AG08395 (cell line): ENCODE results near the gene NPC1L1.
A peak's percentile ranks its signal among the peaks of the same experiment; 100 is the strongest.
"Not testable (repeated sequence)": the region's sequence is repeated elsewhere in the genome, so short reads cannot be mapped to it uniquely, and the experiment has no call there.

Source experiments
- DNase-seq: peaks from one replicate; pipeline ENCODE4 v3.0.0; 2012; ENCODE audit warnings: mixed read lengths, low spot score

NPC1L1 gene

GRCh38 chr7:44564606-44565005 lies 23.5 kb upstream of the NPC1L1 start:
- DNase-seq: no peak

- no peak for DNase-seq
These were observed 22.1 kb upstream of the NPC1L1 start for GRCh38 chr7:44563171-44563679.

DNA sequence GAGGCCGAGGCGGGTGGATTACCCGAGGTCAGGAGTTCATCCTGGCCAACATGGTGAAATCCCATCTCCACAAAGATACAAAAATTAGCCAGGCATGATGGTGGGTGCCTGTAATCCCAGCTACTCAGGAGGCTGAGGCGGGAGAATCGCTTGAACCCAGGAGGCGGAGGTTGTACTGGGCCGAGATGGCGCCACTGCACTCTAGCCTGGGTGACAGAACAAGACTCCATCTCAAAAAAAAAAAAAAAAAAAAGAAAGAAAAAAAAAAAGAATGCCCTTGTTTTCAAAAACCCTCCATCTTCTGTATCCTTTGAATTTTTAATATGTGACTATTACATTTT lies 21.5 kb upstream of the NPC1L1 start:
- DNase-seq: not testable (repeated sequence)

DNA sequence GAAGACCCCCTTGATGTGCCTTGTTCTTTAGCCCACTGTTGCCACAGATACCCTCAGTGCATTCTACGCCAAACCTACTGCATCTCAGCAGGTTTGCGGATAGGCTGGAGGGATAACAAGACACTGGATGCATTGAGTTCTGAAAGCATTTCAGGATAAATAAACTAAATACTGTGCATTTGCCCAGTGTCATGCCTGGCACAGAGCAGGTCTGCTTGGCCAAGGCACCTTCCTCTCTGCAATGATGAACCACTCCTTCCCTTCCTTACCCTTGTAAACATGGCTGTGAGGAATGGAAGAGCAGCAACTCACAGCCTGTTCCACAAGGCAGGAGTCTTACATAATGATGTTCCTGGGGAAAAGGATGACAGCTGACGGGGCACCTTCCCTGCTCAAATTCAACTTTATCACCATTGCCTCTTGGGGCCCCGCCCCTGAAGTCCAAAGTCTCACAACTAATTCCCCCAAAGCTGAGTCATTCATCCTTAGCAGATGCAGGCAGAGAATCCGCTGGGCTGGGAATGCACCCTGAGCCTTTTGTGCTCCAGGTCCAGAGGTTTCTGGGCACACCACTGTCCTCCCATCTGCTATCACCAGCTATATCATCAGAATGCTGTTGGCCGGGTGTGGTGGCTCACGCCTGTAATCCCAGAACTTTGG lies 21.0 kb upstream of the NPC1L1 start:
- DNase-seq: peak; percentile 49

GRCh38 chr7:44561481-44561880 lies 20.4 kb upstream of the NPC1L1 start:
- no peak for DNase-seq

- no peak for DNase-seq
These were observed 18.4 kb upstream of the NPC1L1 start for GRCh38 chr7:44559485-44559884.

DNA sequence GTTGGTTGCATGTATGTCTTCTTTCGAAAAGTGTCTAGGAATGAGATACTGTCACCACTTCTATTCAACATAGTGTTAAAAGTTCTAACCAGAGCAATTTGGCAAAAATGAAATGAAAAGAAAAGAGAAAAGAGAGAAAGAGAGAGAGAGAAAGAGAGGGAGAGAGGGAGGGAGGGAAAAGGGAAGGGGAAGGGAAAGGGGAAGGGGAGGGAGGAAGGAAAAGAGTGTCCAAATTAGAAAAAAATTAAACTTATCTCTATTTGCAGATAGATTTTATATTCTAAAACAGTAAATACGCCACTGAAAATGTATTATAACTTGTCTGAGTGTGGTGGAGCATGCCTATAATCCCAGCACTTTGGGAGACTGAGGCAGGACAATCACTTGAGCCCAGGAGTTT lies 16.4 kb upstream of the NPC1L1 start:
- DNase-seq: no peak

DNA sequence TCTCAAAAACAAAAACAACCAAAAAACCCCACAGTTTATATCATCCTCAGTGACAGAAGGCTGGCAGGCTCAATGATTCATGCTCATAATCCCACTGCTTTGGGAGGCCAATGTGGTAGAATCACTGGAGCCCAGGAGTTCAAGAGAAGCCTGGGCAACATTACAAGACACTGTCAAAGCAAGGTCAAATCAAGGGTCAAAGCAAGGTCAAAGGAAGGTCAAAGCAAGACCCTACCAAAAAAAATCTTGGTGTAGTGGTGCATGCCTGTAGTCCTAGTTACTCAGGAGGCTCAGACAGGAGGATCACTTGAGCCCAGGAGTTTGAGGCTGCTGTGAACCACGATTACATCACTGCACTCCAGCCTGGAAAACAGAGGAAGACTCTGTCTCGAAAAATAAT lies 14.2 kb upstream of the NPC1L1 start:
- no peak for DNase-seq

DNA sequence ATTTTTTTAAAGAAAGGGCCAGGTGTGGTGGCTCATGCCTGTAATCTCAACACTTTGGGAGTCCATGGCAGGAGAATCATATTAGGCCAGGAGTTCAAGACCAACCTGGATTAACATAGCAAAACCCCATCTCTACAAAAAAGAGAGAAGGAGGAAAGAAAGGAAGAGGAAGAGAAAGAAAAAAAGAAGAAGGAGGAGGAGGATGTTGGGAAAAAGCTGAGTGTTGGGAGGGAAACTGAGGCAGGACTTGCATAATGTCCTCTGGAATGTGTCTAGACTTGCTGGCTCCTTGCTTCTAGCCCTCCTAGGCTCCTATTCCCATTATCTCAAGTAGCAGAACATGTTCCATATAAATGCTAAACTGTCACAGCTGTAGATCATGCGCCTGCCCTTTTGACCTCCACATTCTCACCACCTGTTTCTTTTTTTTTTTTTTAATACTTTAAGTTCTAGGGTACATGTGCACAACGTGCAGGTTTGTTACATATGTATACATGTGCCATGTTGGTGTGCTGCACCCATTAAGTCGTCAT lies 11.4 kb upstream of the NPC1L1 start:
- DNase-seq: not testable (repeated sequence)

DNA sequence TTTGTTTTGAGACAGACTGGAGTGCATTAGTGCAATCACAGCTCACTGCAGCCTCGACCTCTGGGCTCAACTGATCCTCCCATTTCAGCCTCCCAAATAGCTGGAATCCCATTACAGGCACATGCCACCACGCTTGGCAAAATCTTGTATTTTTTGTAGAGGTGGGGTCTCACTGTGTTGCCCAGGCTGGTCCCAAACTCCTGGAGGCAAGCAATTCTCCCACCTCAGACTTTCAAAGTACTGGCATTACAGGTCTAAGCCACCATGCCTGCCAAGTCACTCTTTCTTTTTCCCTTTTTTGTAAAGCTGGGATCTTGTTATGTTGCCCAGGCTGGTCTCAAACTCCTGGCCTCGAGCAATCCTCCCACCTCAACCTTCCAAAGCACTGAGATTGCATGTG lies 8.3 kb upstream of the NPC1L1 start:
- DNase-seq: no peak

GRCh38 chr7:44548893-44549292 lies 7.8 kb upstream of the NPC1L1 start:
- DNase-seq: no peak

DNA sequence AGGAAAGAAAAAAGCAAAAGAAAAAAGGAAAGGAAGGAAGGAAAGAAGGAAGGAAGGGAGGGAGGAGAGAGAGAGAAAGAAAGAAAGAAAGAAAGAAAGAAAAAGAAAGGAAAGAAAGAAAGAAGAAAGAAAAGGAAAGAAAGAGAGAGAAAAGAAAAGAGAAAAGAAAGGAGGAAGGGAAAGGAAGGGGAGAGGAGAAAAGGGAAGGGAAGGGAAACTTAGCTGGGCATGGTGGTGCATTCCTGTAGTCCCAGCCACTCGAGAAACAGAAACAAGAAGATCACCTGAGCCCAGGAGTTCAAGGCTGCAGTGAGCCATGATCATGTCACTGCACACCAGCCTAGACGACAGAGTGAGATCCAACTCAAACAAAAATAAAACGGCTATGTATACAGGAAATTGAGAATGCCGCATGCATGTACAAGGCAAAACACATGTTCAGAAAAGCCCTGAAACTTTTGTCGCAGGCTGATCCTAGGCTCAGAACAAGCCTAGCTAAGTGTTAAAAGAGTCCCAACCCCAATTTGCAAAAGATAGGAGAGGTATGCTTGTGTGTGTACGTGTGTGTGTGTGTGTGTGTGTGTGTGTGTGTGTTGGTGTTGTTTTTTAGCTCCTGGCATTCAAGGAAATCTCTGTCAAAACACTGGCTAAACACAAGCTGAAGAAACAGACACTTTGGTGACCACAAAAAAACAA lies 6.6 kb upstream of the NPC1L1 start:
- no peak for DNase-seq

DNA sequence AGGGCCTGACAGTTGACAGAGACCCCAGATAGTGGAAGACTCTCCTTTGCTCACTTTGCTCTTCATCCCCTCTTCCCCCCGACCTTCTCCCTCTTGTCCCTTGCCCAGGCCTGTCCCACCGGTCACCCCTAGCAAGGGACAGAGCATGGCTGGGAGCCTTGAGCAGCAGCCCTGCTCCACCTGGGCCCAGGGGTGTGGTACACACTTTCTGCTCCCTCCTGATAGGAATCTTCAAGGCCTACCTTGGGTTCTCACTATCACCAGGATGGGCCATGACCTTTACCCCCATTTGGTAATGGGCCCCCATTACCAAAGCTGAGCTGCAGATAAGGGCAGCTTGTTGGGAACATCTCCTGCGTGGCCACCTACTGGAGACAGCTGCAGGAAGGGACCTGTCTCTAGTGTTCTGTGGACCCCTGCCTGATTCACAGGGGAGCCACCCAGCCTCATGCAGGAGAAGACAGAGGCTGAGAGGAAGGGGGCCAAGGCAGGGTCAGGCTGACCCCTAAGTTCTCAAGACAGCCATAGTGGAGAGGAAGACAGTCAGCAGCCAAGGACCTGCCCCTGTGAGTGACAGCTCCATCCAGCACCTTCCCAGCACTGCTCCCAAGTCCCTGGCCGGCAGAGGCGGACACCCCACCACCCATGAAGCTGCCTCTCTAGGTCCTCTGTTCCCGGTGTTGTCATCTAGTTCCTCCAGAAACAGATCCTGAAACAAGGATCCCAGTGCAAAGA lies 913 bp upstream of the NPC1L1 start:
- DNase-seq: no peak

DNA sequence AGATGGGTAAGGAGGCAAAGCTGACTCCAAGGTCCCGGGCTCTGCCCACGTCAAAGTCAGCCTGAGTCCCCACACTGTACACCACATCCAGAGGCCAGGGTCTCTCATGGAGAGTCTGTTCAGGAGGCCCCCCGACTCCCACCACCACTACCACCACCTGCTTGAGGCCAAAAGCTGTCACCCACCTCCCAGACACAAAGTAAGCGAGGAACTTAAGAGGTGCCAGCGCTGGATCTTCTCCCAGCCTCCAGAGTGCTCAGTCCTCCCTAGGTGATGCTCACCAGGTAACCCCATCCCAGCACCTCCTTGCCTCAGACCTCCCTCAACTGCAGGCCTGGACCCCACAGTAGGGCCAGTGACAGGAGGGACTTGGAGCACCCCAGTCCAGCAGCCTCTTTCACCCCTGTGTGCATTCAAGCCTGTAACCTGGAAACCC lies 520 bp downstream of the NPC1L1 start:
- DNase-seq: no peak

GRCh38 chr7:44539669-44540506 lies 1.2 kb downstream of the NPC1L1 start:
- no peak for DNase-seq

DNA sequence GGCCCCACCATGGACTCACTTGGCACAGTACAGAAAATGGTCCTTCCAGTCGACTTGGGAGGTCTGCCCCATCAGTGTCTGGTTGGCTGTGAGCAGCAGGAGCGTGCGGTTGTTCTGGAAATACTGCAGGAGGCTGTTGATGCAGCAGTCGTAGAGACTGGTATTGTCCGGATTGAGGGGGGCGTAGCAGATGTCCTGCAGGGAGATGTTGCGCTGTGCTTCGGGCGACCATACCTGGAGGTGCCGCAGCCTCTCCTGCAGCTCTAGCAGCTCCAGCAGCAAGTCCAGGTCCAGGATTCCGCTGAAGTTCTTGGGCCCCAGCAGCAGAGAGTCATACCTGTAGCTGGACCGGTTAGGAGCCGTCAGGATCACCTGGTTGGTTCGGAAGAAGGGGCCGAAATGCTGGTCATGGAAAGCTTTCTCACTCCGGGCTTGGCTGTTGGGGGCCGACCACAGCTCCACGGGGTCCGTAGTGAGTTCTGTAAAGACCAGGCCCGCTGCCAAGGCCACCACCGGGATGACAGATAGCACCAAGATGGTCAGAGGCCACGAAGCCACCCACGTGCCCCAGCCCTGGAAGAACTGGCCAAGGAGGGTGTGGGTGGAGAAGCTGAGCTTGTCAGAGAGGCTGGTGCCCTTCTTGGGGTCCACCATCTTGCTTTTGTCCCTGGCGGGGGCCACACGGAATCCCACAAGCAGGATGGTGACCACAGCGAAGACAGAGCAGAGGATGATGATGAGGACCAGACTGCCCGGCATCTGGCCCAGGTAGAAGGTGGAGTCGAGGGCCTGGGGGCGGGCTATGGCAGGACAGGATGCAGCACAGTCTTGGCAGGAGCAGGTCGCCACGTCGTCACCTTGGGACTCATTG lies 2.1 kb downstream of the NPC1L1 start:
- no peak for DNase-seq

GRCh38 chr7:44538093-44538797 lies 2.9 kb downstream of the NPC1L1 start:
- DNase-seq: no peak

DNA sequence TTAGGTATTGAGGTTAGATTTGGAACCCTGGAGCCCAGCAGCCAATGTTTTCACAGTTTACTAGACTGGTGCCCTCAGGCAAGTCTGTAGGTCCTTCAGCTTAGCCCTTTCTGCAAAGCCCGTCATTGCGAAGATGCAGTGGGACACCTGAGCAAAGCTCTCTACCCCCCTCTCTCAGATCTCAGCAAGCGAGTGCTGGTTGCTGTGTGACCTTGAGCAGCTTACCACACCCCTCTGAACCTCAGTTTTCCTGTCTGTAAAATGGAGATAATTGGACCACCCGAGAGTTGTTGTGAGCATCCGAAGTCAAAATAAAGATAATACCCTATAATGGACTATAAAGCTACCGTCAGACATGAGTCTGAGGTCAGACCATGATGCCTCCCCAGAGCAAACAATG lies 3.7 kb downstream of the NPC1L1 start:
- DNase-seq: no peak

GRCh38 chr7:44536090-44536489 lies 5.0 kb downstream of the NPC1L1 start:
- DNase-seq: no peak

DNA sequence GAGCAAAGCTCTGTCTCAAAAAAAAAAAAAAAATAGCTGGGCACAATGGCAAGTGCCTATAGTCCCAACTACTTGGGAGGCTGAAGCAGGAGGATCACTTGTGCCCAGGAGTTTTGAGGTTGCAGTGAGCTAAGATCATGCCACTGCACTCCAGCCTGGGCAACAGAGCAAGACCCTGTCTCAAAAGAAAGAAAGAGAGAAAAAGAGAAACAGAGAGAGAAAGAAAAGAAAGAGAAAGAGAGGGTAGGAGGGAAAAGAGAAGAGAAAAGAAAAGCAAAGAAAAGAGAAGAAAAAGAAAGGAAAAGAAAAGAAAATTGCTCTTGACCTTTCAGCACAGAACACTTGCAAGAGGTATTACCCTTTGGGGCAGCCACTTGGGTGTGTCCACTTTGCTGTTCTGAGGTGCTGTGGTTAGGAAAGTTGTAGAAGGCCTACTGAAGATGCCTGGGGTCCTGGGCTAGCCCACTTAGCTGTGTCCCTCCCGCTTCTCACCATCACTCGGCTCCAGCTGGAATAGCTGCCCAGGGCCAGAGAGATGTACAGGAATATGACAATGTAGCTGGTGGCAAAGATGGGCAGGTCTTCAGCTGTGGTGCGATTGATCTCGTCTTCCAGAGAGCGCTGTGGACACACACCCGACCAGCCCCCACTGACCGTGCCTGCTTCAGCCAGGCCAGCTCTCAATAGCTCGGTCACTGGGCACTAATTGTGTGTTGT lies 5.6 kb downstream of the NPC1L1 start:
- no peak for DNase-seq
